NCI-H345 treated with DMSO at 0.1 percent for 48 hours (cell line): Measurements from ENCODE around the gene MYH14.
"Not testable (repeated sequence)": the region's sequence is repeated elsewhere in the genome, so short reads cannot be mapped to it uniquely, and the experiment has no call there.

Experiments used
- DNase-seq: peaks from one replicate; lab custom pipeline; 2025; ENCODE audit not compliant: unreplicated experiment; lab: John Stamatoyannopoulos, UW

MYH14 gene

DNA sequence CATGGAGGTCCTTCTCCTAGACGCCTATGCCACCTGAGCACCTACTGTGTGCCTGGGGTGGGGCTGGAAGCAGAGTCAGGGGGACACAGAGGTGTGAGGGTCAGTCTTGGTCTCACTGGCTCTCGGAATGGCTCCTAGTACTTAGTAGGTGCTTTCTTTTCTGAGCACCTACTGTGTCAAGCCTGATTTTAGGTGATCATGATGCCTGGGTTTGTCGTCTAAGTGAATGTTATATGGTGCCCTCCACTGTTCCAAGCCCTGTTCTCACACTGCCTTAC lies 20.0 kb downstream of the MYH14 start:
- no peak for DNase-seq

DNA sequence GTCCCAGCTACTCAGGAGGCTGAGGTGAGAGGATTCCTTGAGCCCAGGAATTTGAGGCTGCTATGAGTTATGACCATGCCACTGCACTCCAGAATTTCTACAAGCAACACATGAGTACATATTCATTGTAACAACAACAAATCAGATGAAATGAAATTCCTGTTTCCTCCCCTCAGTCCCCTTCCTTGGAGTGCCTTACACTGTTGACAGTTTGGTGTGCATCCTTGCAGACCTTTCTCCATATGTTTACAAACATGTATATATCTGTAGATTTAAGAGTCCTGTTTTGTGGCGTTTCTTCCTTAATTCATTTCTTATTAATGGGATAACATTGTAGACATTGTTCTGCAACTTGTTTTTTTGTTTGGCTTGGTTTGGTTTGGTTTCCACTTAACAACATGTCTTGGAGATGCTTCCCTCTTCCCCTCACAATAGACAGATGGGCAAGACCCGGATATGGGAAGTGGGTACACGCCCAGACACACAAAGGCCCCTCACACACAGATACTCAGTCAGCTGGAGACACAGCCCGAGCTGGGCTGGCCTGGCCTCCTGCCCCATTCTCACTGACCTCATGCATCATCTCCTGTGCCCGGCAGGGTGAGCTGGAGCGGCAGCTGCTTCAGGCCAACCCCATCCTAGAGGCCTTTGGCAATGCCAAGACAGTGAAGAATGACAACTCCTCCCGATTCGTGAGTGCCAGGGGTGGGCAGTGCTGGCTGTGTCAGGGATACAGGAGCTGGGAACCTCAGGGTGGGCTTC lies 21.7 kb downstream of the MYH14 start:
- no peak for DNase-seq

DNA sequence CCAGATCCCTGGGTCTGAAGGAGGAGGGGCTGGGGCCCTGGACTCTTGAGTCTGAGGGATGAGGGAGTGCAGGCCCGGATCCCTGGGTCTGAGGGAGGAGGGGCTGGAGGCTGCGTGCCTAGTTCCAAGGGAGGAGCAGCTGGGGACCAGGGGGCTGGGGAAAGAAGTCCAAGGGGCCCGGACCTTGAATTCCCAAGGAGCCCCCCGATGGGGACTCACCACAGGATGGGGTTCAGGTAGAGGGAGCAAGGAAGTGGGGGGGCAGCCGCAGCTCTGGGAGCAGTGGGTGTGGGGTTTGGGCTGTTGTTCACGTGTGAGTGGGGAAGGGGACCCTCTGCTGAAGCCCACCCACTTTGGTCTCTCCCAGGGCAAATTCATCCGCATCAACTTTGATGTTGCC lies 23.1 kb downstream of the MYH14 start:
- DNase-seq, result no peak

DNA sequence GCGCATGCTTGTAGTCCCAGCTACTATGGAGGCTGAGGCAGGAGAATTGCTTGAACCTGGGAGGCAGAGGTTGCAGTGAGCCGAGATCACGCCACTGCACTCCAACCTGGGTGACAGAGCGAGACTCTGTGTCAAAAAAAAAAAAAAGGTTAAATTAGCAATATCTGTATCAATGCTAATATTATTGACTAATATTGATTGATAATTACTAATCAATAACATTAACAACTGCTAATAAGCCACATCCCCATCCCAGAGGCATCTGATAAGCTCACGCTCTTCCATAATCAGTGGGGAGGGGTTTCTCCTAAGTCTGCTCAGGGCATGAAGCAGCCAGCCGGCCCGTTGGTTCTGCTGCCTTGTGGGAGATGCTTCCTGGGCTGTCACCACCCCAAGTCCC lies 24.7 kb downstream of the MYH14 start:
- not testable (repeated sequence) for DNase-seq

DNA sequence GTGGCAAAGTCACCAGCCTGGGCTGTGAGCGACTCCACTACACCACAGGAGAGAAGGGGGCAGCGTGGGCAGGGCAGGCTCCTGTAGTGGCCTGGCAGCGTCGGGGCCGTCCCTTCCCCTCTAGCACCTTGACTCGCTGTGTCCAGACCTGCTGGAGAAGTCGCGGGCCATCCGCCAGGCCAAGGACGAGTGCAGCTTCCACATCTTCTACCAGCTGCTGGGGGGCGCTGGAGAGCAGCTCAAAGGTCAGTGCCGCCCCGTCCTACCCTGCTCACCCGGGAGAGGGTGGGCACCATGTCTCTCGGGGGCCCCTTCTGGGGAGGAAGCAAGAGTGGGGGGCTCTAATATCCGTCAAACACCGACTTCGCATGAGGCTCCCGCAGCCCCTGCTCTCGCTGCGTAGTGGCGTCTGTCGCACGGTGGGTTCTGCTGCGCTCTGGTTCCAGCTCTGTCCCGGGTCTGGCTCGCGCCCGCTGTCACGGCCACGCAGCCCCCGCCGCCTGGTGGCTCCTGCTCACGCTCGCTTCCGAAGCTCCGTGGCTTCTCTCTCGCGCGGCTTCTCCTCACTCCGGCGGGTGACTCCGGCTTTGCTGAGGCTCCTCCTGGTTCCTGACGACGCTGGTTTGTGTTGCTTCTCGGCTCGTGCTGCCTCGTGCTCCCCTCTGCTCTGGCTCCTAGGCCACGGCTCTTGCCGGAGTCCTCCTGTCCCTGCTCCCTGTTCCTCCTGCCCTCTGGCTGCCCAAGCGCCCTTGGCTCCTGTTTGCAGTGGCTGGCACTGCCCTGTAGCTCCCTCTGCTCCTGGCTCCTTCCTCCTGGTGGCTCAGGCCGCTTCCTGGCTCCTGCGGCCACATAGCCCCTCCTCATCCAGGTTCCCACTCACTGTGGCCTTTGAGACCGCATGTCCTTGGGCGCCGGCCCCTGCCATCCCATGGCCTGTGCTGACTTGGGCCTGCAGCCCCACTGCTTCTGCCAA lies 27.2 kb downstream of the MYH14 start:
- DNase-seq, result no peak

DNA sequence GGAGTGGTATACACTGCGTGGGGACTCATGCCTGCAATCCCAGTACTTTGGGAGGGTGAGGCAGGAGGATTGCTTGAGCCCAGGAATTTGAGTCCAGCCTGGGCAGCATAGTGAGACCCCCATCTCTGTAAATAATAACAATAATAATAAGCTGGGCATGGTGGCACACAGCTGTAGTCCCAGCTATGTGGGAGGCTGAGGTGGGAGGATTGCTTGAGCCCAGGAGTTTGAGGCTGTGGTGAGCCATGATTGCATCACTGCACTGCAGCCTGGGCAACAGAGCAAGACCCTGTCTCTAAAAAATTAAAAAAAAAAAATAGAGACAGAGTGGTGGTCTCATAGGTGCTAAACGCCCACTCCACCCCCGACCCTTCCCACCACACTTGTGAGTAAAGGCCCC lies 28.0 kb downstream of the MYH14 start:
- not testable (repeated sequence) for DNase-seq

DNA sequence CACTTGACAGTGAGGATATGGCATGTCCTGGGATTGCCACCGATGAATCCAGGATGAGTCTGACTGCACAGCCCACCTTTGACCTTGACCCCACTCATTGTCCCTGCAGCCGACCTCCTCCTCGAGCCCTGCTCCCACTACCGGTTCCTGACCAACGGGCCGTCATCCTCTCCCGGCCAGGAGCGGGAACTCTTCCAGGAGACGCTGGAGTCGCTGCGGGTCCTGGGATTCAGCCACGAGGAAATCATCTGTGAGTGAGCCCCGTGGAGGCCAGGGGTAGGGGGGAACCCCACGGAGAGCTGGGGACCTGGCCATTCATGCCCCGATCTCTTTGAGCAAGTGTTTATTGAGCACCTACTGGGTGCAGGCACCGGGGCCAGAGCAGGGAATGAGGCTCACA lies 28.4 kb downstream of the MYH14 start:
- no peak for DNase-seq

DNA sequence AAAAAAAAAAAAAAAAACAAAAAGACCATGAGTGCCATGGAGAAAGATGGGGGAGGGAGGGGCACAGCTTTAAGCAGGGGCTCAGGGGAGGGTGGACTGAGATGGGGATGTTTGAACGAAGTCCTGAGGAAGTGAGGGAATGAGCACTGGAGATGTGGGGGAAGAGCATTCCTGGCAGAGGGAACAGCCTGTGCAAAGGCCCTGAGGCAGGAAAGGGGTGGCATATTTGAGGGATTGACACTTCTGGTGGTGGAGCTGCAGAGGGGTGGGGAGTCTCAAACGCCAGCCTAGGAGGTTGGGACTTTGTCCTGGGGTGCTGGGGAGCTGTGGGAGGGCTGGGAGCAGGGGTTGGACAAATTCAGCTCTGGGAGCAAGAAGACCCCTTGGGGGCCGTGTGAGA lies 29.2 kb downstream of the MYH14 start:
- DNase-seq, result no peak

DNA sequence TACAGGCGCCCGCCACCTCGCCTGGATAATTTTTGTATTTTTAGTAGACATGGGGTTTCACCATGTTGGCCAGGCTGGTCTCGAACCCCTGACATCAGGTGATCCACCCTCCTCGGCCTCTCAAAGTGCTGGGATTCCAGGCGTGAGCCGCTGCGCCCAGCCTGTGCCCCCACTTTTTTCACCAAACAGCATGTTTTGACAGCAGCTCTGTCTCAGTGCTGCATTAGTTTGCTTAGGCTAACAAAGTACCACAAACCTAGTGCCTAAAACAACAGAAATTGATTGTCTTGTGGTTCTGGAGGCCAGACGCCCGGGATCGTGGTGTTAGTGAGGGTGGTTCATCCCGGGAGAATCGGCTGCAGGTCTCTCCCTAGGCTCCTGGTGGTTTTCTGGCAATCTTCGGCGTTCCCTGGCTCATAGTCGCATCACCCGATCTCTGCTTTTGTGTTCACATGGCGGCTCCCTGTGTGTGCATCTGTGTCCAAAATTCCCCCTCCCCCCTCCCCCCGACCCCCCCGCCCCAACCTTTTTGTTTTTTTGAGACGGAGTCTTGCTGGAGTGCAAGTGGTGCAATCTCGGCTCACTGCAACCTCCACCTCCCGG lies 30.0 kb downstream of the MYH14 start:
- DNase-seq, result no peak

DNA sequence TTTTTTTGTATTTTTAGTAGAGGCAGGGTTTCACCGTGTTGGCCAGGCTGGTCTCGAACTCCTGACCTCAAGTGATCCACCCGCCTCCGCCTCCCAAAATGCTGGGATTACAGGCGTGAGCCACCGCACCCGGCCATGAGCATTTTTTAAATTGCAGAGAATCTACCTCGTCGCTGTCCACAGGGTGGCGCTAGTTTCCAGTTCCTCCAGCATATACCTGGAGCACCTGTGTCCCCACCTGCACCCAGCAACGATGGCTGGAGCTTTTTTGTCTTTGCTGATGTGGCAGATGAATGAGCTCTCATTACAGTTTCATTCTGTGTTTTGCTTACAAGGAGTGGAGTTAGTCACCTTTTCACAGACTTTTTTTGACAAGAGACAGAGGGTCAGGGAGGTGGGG lies 34.1 kb downstream of the MYH14 start:
- DNase-seq, result not testable (repeated sequence)

DNA sequence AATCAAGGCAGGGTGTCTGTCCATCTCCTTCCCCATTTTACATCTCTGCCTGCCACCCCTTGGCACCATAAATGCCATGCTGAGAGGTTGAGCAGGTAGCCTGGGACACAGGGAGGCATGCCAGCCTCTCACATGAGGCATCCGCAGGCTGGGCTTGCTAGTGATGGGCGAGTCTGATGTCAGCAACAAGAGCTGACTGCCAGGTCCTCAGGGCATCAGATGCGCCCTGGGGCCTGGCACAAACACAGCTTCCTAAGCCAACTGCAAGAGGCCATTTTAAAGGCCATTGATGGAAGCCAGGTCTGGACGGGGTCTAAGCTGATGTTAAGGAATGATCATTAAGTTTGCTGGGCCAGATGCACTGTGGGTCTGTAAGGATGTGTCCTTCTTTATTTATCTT lies 34.6 kb downstream of the MYH14 start:
- DNase-seq, result no peak

DNA sequence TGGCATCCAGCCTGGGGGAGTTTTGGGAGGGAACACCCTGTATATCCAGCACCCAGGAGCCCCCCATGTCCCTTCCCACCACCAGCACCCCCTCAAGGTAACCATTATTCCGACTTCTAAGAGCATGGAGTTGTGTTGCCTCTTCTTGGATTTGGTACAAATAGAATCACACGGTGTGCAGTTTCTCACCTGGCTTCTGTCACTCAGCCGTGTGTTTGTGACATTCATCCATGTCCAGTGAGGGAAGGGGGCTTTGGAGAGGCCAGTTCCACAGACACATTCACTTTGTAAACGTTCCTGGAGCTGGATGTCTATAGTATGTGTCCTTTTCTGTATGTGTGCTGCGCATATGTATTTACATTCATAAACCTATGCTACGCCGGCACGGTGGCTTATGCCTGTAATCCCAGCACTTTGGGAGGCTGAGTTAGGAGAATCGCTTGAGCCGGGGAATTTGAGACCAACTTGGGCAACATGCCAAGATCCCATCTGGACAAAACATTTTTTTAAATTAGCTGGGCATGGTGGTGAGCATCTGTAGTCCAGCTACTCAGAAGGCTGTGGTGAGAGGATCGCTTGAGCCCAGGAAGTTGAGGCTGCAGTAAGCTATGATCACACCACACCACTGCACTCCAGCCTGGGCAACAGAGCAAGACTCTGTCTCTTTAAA lies 36.6 kb downstream of the MYH14 start:
- no peak for DNase-seq

DNA sequence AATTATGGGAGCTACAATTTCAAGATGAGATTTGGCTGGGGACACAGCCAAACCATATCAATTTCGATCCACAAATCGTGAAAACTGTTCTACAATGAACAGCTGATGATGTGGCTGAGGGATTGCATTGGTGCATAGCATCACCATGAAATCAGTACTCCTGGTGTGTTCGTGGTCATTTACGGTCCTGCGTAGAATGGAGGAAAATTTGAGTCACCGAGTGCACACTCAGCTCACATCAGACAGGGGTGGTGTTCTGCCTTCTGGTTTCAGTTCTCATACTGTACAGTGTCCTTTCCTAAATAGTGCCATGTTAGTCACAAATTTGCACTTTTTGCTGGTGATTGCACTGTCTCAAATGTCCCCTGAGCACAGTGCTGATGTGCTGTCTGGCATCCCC lies 39.2 kb downstream of the MYH14 start:
- no peak for DNase-seq

DNA sequence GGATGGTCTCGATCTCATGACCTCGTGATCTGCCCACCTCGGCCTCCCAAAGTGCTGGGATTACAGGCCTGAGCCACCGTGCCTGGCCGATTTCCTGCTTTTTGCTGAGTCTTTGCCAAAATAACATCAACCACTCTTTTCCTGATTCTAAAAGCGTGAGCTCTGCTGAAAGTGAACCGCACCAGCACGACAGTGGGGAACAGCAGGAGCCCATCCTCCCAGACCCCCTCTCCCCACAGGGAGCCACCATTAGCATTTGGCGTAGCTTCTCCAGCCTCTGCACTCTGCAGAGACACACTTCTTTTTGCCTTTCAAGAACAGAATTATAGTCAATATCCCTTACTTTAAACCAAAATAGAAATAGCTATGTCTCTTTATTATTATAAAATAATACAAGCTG lies 41.3 kb downstream of the MYH14 start:
- DNase-seq, result no peak

DNA sequence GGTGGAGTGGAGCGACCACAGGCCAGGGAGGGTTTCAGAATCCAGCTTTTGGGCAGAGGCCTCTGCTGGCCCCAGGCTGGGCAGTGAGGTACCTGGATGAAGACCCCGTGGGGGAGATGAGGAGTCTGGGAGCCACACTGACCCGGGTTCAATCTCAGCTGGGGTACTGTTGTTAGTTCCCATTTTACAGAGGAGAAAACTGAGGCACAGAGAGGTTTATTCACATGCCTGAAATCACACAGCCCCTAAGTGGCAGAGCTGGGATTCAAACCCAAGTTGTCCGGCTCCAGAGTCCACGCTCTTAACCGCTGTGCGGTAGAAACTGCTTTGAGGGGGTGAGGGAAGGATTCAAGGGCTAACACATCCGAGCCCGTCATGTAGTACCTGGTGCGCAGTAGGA lies 45.0 kb downstream of the MYH14 start:
- no peak for DNase-seq

DNA sequence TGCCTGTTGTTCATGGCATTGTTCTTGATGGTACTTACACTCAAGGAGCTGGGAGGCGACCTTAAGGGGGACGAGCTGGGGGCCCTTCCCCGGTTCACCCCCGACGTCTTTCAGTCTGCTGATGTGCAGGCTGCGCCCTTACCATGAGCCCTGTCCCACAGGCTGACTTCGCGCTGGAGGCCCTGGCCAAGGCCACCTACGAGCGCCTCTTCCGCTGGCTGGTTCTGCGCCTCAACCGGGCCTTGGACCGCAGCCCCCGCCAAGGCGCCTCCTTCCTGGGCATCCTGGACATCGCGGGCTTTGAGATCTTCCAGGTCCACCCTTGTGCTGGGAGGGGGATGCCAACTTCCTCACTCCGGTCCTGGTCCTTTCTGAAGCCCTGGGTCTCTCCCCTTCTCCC lies 45.4 kb downstream of the MYH14 start:
- DNase-seq, result no peak

DNA sequence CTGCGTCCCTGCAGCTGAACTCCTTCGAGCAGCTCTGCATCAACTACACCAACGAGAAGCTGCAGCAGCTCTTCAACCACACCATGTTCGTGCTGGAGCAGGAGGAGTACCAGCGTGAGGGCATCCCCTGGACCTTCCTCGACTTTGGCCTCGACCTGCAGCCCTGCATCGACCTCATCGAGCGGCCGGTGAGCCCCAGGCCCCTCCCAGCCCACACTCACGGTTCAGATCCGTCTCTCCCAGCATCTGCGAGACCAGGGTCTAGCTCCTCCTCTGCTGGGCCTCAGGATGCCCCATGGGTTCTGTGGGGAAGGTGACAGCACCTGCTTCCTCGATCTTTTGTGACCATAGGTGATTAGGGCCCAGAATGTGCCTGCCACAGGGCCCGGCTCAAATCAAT lies 46.2 kb downstream of the MYH14 start:
- no peak for DNase-seq

DNA sequence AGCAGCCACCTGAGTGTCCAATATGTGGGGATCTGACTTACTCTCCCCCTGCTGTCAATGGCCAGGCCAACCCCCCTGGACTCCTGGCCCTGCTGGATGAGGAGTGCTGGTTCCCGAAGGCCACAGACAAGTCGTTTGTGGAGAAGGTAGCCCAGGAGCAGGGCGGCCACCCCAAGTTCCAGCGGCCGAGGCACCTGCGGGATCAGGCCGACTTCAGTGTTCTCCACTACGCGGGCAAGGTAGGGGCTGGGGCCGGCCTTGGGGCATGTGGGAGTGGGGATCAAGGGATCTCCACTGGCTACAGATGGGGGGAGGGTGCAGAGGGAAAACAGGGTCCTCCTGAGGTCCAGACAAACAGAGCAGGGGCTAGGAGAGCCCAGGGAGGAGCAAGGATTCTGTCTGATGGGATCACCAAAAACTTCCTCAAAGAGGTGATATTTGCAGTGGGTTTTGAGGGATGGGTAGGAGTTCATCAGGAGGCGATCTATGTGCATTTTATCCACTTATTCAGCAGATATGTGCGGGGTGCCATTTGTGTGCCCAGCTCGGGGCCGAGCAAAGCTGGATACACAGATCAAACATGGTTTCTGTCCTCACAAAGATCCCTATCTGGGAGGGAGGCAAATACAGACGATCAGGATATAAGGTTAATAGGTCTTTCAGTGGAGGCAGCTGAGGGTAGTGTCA lies 47.2 kb downstream of the MYH14 start:
- no peak for DNase-seq

DNA sequence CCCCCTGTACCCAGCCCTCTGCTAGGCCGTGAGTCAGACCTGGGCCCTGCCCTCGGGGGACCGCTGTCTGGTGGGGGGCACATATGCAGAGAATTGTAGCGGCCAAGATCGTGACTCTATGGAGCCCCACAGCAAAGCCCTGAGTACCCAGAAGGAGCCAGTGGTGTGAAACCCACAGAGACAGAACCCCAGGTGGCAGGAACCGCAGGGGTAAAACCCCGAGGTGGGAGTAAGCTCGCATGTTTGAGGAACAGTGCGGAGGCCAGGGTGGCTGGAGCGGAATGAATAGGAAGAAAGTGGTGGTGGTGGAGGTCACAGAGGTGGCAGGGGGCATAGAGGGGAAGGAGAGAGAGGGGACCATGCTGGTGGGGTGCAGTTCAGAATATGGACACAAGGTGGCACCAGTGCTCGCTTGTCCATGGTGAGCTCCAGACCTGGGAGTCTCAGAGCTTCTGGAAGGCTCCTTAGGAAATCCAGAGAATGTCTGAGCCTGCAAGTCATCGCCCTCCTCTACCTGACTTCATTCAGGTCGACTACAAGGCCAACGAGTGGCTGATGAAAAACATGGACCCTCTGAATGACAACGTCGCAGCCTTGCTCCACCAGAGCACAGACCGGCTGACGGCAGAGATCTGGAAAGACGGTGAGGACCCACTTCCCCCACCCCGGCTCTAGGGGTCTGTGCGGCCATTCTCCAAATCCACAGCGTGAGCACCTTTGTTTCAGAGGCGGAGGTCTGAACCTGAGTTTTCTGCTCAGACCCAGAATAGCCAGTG lies 48.9 kb downstream of the MYH14 start:
- no peak for DNase-seq

DNA sequence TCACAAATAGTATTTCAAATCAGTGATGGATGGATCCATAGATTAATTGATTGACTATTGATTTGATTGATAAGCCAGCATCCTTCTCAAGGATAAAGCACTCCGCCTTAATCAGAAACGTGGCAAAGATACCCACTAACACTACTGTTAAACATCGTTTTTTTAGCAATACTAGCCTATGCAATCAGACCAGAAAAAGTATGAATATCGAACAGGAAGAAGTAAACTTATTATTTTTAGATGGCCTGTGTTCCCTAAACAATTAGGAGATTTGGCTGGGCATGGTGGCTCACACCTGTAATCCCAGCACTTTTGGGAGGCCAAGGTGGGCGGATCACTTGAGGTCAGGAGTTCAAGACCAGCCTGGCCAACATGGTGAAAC lies 49.5 kb downstream of the MYH14 start:
- no peak for DNase-seq
